ENCODE measurements around the gene ATP1B1. TPM values are rescaled to one million over a fixed set of nuclear protein-coding genes. Genes with fewer than 3 reads are reported as not detected.

The ATP1B1 gene
- total RNA-seq, 1 experiment from 2014 or later: 44.4 TPM

GRCh38 chr1:169129109-169129784 is 22.8 kb downstream of the ATP1B1 start:
- H3K56ac ChIP-seq (ENCODE audit: insufficient read length, low read depth, low read length): no peak overlapping the region
- no peak overlapping the region for H3K14ac ChIP-seq (ENCODE audit: insufficient read depth, low read length)
- no peak overlapping the region for H3K4ac ChIP-seq (ENCODE audit: low read depth, low read length)
- no peaks in the 10 kb centered on the region for H3K27me3 Mint-ChIP-seq (ENCODE audit: low read depth)
- H2BK5ac ChIP-seq (ENCODE audit: insufficient read length, low read length): no peak overlapping the region
- H2BK15ac ChIP-seq (ENCODE audit: low read depth, low read length): no peak overlapping the region
- H2BK120ac ChIP-seq (ENCODE audit: low read depth, low read length, poor library complexity, severe bottlenecking): no peak overlapping the region
- no peak overlapping the region for H4K5ac ChIP-seq (ENCODE audit: insufficient read length, low read depth, low read length)
- no peak overlapping the region for H2BK20ac ChIP-seq (ENCODE audit: low read depth, low read length, poor library complexity, severe bottlenecking)
- H3K4me3 Mint-ChIP-seq: no peak overlapping the region
- H2BK12ac ChIP-seq (ENCODE audit: insufficient read length, low read depth, low read length): no peak overlapping the region
- no peak overlapping the region for H3K27ac Mint-ChIP-seq
- H4K20me1 ChIP-seq (ENCODE audit: control insufficient read depth, insufficient read depth, insufficient read length): no peaks in the 10 kb centered on the region
- H2AK5ac ChIP-seq (ENCODE audit: insufficient read length, low read length): no peak overlapping the region
- H3K4me2 ChIP-seq (ENCODE audit: insufficient read depth, insufficient read length, low read length): no peak overlapping the region
- H3K4me1 ChIP-seq (ENCODE audit: insufficient read depth, low read length): no peaks in the 10 kb centered on the region
- peaks cover 10% of the 10 kb centered on the region in 2 experiments for H3K4me1 Mint-ChIP-seq
- H4K91ac ChIP-seq (ENCODE audit: insufficient read length, low read depth, low read length): no peak overlapping the region
- H3K9me3 Mint-ChIP-seq: no peaks in the 10 kb centered on the region
- no peak for TF ChIP-seq CTCF (conservative IDR thresholded peaks at IDR 0.05)
- no peak overlapping the region for H3K23ac ChIP-seq (ENCODE audit: insufficient read length, low read depth, low read length)
- no peaks in the 10 kb centered on the region for H3K27me3 ChIP-seq (ENCODE audit: insufficient read depth, low read length)
- no peak overlapping the region for H3K9ac ChIP-seq (ENCODE audit: extremely low read depth, insufficient read length, low read length)
- no peak for DNase-seq
- no peak overlapping the region for H3K27ac ChIP-seq (ENCODE audit: insufficient read length, low read depth, low read length)
- no peaks in the 10 kb centered on the region for H3K79me2 ChIP-seq (ENCODE audit: insufficient read depth, low read length)
- no peaks in the 10 kb centered on the region for H3K23me2 ChIP-seq (ENCODE audit: insufficient read length, low read depth, low read length, poor library complexity, severe bottlenecking)
- peaks cover 30 to 67% (median 64%) of the 10 kb centered on the region in 3 experiments for H3K36me3 Mint-ChIP-seq (ENCODE audit: insufficient read depth in 1 of 3, low read depth in 3 of 3)
- no peak overlapping the region for H4K8ac ChIP-seq (replicated peaks; ENCODE audit: insufficient read length, low read depth, low read length)
- H3T11ph ChIP-seq (ENCODE audit: low read length): no peak overlapping the region
- H3K18ac ChIP-seq (ENCODE audit: insufficient read length, low read depth, low read length): no peak overlapping the region
- no peaks in the 10 kb centered on the region for H3K9me3 ChIP-seq (ENCODE audit: control insufficient read depth, low read depth, low read length)
- no peaks in the 10 kb centered on the region for H3K79me1 ChIP-seq (ENCODE audit: insufficient read depth, low read depth, low read length, poor library complexity, severe bottlenecking)
- no peak overlapping the region for H2AFZ ChIP-seq (ENCODE audit: low read length)
- WGBS (ENCODE audit: extremely low coverage, insufficient read length, low lambda C conversion rate): no CpG with 5 or more reads among the region's 6 CpGs

Measured in H9 (cell line).